Measurements from ENCODE around the gene NUTF2.
"Not testable (repeated sequence)": the region's sequence is repeated elsewhere in the genome, so short reads cannot be mapped to it uniquely, and the experiment has no call there.

The NUTF2 gene

GRCh38 chr16:67846320-67847063 lies at the start of gene NUTF2:
Gene NUTF2 (plus strand): TSS chr16:67846933. CDS start chr16:67865131, 18,198 bp downstream.
- peak; percentile 95 for DNase-seq

- DNase-seq, result peak; percentile 100
Measured at GRCh38 chr16:67800338-67800926, 46.3 kb upstream of the NUTF2 start.

GRCh38 chr16:67801241-67801640 lies 45.5 kb upstream of the NUTF2 start:
- peak; percentile 68 for DNase-seq

GRCh38 chr16:67801883-67802282 lies 44.9 kb upstream of the NUTF2 start:
- no peak for DNase-seq

GRCh38 chr16:67803894-67804293 lies 42.8 kb upstream of the NUTF2 start:
- DNase-seq, result no peak

GRCh38 chr16:67804853-67805542 lies 41.7 kb upstream of the NUTF2 start:
- DNase-seq, result no peak

GRCh38 chr16:67805718-67806427 lies 40.9 kb upstream of the NUTF2 start:
- no peak for DNase-seq

GRCh38 chr16:67806428-67807147 lies 40.1 kb upstream of the NUTF2 start, which contains the start of the genes RANBP10 and TSNAXIP1:
Gene RANBP10 (minus strand): TSS chr16:67806560. CDS start chr16:67806536, 24 bp downstream.
Gene TSNAXIP1 (plus strand): TSS chr16:67806889. CDS start chr16:67807150, 261 bp downstream.
- peak; percentile 100 for DNase-seq

GRCh38 chr16:67807148-67807682 lies 39.5 kb upstream of the NUTF2 start:
- DNase-seq, result no peak

GRCh38 chr16:67811899-67812298 lies 34.8 kb upstream of the NUTF2 start:
- DNase-seq, result no peak

GRCh38 chr16:67814567-67814966 lies 32.2 kb upstream of the NUTF2 start:
- DNase-seq, result no peak

GRCh38 chr16:67820608-67821259 lies 26.0 kb upstream of the NUTF2 start:
- DNase-seq, result no peak

- no peak for DNase-seq
Measured at GRCh38 chr16:67822511-67822910, 24.2 kb upstream of the NUTF2 start.

GRCh38 chr16:67825119-67825518 lies 21.6 kb upstream of the NUTF2 start:
- no peak for DNase-seq

GRCh38 chr16:67825906-67826305 lies 20.8 kb upstream of the NUTF2 start:
- DNase-seq, result no peak

- no peak for DNase-seq
Measured at GRCh38 chr16:67828651-67829050, 18.1 kb upstream of the NUTF2 start.

- DNase-seq, result peak; percentile 41
Measured at GRCh38 chr16:67833030-67833414, 13.7 kb upstream of the NUTF2 start.

- peak; percentile 90 for DNase-seq
Measured at GRCh38 chr16:67833415-67834241, 13.1 kb upstream of the NUTF2 start.

GRCh38 chr16:67834242-67834614 lies 12.5 kb upstream of the NUTF2 start:
- no peak for DNase-seq

- DNase-seq, result not testable (repeated sequence)
Measured at GRCh38 chr16:67837190-67837589, 9.5 kb upstream of the NUTF2 start.

- no peak for DNase-seq
Measured at GRCh38 chr16:67837811-67838210, 8.9 kb upstream of the NUTF2 start.
